ELR (cell line): ENCODE measurements around the gene KCNAB2.
A peak's percentile ranks its signal among the peaks of the same experiment; 100 is the strongest.

Experiments used
- DNase-seq: peaks from one replicate; pipeline ENCODE4 v3.0.0-alpha.2; 2015; ENCODE audit warnings: low read depth

KCNAB2 gene

DNA sequence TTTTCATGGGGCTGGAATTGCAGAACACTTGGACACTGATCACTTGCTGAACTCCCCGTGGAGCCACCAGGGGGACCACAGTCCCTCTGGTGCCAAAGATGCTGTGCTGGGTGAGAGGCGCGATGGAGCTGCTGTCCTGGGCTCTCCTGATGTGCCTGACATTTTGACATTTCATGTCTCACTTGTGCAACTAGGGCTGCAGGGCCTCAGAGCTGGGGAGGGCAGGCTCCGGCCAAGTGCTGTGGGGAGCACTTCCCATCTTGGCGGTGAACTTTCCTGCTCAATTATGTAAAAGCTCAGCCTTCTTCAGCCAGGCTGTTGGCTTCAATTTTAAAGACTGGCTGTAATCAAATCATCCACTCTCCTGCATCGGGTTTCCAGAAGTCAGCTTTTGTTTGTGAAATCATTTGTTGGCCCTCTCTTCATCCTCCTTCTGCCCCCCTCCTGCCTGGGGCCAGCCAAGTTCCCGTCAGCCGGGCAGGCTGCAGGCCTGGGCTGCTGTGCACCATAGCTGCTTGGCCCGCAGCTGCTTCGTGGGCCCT, 36.8 kb downstream of the KCNAB2 start:
- DNase-seq: peak; percentile 32

DNA sequence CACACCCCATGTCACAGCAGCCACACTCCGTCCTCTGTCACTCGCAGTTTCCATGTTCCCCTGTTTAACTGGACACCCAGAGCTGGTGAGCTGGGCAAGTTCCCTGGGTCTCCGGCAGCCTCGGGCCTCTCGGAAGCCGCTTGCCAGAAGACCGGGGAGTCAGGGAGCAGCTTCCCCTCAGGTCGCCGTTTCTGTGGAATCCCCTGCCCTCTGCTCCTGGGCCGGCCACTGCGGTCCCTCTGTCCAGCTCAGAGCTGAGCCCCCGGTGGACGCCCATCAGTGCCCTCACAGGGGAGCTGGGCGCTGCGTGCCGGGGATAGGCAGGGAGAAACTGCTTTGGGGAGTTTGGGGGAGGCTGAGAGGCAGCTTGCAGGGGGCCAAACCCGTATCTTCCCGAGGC, 37.7 kb downstream of the KCNAB2 start:
- no peak for DNase-seq

DNA sequence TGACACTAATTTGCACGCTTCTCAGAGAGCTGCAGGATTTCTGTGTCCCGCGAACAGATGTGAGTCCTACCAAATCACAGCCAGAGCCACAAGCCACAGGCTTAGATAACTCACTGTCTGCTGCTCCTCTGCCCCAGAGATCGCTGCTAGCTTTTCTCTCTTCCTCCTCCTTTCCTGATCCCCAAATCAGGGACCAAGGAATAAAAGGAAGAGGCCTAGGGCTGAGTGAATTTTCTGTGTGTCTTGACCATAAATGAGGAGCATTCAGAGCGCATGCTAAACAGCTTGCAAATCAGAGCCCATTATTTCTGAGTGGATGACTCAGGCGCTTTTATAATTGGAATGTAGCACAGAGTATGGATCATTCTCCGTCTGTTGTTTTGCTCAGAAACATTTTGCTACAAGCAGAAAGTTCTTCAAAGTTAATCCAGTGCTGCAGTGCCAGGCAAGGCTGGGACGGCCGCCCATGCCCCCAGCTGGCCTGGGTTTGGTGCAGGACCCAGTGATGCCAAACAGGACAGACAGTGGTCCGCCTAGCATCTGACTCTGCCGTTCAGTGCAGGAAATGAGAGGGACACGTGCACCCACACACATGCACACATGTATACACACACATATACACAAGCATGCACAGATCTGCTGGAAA, 38.2 kb downstream of the KCNAB2 start:
- DNase-seq: peak; percentile 33

DNA sequence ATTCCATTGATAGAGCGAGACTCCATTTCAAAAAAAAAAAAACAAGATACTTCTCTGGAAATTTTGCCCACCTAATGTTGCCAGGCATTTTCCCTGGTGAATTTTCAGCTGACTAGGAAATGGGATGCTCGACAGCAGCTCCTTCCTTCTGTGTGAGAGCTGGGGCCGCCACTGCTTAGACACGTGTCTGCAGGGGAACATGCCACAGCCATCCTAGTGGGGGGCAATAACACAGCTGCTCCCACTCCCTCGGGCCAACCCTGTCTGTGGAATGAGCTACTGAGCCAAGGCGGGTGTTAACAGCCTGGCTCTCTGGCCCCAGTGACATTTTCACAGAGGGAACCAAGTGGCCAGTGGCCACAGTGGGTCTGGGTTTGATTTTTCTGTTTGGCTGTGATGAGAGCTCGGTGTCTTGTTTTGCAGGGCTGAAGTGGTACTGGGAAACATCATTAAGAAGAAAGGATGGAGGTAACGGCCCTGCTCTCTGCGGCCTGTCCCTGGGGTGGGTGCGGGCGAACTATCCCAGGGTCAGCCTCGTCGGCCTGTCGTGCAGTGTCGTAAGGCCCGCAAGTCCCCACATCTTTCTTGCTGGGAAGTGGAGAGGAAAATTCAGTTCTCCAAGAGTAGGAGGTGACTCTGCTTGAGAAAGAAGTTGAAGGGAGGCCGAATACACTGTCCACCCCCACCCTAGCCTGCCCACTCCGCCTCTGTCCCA, 39.2 kb downstream of the KCNAB2 start:
- no peak for DNase-seq

DNA sequence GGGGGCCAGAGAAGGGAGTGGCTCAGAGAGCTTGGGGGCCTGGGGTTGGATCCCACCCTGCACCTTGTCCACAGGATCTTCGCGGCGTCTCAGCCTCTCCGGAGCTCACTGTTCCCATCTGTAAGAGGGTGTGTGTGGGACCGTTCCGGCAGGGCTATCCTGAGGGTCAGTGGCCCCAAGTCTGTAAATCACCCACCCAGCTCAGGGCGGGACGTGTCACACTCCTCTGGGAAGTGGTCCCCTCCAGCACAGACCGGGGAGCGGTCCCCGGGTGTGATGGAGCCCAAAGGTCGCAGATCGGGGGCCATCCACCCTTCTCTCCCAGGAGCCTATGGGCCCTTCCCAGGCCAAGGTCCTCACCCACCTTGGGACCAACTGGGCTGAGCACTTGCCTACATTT, 40.0 kb downstream of the KCNAB2 start:
- no peak for DNase-seq

DNA sequence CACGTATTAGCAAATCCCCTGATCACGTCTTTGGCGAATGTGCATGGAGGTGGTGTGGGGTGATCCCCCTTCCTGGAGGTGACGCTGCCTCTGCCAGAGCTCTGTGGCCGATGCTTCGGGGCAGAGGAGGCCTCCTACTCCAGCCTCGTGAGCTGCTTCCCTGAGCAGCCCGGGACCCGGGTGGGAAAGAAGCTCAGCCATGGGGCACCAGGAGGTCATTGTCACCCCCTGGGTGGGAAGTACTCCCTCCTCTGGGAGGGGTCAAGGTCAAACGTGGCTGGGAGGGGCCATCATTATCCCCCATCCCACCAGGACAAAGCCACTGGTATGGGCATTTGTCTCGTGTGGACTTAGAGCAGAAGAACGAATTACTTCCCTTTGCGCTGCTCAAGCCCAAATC, 40.7 kb downstream of the KCNAB2 start:
- DNase-seq: no peak

DNA sequence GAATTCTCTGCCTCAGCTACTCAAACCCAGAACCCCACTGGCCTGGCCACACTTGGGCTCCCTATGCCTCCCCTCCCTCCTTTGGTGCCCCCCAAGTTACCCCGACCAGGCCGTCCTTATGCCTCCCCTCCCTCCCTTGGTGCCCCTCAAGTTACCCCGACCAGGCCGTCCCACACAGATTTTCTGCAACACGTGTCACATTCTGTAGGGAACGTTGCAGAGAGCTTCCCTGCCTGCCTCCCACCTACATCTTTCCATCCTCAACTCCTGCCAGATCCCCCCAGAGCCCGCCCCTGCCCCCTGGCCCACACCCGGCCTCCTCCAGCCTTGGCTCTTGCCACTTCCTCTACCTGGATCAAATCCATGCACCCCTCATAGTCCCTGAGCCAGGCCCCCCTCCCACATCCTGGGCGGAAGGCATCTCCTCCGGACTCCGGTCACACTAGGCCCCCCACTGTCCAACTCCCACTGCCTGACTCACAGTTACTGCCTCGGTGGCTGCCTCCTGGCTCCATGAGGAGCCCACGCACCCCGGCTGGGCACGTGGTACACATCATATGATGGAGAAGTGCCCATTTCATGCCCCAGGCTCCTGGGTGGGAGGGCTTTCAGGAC, 41.2 kb downstream of the KCNAB2 start:
- no peak for DNase-seq

DNA sequence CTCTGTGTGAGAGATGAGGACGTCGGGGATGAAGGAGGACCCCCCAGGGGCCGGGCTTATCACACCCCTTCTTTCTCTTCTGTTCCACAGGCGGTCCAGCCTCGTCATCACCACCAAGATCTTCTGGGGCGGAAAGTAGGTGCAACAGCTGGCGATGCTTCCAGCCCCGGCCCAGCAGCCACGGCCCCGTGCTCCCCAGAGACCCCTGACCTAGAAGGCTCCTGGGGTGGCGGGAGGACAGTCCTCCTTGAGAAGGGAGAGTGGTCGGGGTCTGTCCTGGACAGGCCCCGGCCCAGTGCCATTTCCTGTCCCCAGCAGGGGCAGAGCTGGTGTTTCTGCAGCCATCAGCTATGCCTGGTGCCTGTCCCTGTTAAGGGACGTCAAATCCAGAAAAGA, 41.7 kb downstream of the KCNAB2 start:
- no peak for DNase-seq

DNA sequence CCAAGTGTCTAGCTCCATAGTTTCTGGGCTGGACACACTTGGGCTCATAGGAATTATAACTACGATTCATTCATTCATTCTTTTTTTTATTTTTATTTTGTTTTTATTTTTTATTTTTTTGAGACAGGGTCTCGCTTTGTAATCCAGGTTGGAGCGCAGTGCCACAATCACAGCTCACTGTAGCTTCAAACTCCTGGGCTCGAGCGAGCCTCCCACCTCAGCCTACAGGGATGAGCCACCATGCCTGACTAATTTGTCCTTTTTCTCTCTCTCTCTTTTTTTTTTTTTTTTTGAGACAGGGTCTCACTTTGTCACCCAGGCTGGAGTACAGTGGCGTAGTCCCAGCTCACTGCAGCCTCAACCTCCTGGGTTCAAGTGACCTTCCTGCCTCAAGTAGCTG, 42.3 kb downstream of the KCNAB2 start:
- DNase-seq: no peak

DNA sequence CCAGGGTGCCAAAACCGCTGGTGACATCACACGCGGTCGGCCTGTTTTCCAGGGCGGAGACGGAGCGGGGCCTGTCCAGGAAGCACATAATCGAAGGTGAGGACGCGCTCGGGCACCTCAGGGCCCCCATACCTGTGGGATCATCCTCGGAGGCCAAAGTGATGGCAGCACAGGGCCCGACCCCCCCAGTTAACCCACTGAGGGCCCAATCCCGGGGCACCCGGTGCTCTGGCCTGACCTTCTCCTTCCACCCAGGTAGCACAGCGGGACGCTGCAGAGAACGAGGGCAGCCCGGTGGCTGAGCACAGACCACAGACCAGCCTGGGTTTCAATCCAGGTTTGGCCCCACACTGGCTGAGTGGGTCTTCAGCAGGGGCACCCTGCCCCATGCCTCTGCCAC, 43.3 kb downstream of the KCNAB2 start:
- DNase-seq: no peak

DNA sequence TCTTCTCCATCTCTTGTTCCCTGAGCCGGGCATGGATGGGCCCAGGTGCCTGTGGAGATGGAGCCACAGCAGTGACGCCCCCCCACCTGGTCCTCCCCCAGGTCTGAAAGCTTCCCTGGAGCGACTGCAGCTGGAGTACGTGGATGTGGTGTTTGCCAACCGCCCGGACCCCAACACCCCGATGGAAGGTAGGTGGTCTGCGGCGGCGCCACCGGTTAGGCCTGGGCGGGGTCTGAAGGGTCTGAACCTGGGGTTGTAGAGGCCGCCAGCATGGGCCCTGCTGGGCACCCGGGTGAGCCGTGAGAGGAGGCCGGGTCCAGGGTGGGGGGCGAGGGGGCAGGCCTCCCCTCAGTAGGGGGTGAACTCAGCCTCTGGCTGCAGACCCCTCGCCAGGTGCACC, 44.6 kb downstream of the KCNAB2 start:
- DNase-seq: no peak

DNA sequence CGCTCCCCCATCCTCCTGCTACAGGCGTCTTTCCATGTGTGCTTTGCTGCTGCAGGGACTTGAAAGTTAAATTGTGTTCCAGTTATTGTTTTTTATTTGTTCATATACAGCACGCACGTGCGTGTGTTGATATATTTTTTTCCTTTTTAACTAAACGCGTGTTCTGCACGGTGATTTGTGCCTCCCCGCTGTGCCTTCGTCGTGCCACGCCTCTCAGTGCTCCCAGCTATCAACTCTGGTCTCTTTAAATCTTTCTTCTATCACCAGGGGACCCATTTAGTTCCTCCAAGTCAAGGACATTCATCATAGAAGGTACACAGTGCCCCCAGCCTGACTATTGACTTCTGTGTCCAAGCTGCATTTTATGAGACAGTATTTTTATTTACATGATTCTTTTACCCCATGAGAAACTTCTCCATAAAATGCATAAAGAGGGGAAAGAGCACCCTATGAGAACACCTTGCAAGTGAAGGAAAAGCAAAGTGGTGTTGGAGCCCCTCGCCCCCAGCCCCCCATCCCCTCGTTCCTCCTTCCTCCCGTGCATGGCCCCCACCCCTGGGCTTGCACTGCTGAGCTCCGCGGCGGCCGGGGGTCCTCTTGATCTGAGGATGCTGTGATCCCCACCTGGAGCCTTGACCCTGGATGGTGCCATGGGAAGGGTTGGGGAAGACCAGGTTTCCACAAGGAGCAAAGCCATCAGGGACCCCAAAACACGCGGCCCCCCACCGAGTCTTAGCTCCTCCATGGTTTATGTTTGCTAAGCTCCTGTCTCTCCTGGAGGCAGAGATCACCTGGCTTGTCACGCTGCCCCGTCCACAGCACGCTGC, 45.5 kb downstream of the KCNAB2 start:
- no peak for DNase-seq

DNA sequence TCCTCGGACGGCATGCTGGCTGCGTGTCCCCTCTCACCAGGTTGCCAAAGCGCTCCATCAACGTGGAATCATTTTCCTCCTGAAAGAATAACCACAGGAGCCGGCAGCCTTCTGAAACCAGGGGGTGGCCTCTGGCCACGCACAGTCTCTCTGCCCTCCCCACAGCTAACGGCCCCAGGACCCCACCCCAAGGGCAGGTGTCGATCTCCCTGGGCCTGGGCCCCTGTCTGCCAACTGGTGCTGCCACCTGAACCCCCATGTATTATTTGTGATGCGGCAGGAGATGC, 46.1 kb downstream of the KCNAB2 start:
- DNase-seq: no peak

DNA sequence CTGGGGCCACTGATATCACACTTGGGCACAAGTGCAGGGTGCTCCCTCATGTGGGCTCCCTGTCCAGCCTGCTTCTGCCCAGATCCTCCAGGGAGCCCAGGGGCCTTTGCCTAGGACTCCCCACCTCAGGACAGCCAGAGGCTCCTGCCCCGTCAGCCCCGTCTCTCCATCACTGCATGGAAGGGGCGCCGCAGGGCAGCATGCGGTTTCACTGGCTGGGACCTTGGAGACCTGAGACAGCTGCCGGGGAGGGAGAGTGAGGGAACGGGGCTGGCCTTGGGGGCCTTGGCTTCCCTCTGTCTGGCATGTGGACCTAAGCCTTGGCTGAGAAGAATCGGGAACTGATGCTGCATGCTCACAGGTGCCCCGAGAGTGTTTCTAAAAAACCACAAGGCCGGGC, 46.5 kb downstream of the KCNAB2 start:
- DNase-seq: no peak

DNA sequence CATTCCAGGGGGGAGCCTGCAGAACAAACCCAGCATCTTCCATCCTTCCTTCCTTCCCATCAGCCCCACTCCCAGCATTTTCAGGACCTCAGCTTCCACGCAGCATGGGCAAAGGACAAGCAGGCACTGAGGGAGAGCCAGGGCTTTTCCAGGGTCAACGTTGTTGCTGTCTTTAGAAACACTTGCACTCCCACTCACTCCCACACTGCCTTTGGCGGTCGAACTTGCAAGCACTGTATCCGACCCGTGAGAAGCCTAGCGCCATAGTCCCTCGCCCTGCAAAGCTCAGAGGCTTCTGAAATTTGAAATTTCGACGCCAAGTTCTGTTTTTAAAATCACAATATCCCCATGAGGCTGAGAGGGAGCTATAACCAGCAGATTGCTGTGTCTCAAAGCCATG, 47.4 kb downstream of the KCNAB2 start:
- DNase-seq: no peak

DNA sequence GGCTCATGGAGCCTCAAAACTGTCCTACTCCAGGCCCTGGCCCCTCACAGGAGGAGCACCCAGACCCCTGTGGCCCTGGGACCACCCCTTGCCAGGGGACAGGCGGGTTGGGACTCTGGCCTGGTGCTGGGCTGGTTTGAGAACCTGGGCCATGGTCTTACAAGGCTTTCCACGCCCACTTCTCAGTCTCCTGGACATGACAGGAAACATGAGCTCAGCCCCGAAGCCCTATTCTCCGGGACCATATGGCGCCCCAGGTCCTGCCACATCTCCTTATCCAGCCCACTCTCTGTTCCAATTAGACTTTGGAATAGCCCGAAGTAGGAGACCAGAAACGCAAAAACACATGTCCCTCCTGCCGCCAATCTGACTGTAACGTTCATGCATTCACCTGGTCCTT, 47.9 kb downstream of the KCNAB2 start:
- no peak for DNase-seq

DNA sequence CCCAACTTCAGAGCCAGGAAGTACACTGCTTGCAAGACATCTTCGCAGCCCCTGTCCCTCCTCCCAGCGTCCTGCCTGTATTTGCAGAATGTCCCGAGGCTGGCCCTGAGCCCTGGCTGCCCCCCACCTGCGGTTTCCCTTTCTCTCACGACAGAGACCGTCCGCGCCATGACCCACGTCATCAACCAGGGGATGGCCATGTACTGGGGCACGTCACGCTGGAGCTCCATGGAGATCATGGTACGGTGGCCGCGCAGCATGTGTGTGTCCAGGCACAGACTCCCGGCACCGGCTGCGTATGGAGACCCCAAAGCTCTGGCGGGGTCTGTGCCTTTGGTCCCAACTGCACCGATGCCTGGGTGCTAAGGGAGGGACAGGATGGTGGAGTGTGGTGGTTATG, 48.6 kb downstream of the KCNAB2 start:
- no peak for DNase-seq

DNA sequence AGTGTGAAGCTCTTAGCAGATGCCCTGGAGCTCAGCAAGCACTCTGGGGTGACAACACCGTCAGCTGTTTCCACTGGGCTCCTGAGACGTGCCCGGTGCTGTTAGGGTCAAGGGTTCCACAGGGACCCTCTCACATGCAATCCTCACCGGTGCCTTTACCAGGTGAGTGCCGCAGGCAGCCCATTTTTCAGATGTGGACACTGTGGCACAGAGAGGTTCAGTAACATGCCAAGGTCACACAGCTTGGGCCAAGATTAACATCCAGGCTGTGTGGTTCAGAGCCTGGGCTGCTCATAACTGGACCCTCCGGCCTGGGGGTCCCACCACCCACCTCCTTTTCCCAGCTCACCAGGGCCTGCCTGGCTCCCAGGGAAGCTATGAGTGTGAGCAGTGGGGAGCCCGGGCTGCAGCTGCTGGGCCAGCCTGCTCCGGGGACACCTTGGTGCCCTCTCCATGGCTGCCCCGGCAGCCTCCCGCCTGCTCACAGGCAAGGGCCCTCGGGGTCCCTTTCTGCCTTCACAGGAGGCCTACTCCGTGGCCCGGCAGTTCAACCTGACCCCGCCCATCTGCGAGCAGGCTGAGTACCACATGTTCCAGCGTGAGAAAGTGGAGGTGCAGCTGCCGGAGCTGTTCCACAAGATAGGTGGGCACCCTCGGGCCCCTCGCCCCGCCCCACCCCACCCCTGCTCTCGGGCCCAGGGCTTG, 49.3 kb downstream of the KCNAB2 start:
- no peak for DNase-seq

DNA sequence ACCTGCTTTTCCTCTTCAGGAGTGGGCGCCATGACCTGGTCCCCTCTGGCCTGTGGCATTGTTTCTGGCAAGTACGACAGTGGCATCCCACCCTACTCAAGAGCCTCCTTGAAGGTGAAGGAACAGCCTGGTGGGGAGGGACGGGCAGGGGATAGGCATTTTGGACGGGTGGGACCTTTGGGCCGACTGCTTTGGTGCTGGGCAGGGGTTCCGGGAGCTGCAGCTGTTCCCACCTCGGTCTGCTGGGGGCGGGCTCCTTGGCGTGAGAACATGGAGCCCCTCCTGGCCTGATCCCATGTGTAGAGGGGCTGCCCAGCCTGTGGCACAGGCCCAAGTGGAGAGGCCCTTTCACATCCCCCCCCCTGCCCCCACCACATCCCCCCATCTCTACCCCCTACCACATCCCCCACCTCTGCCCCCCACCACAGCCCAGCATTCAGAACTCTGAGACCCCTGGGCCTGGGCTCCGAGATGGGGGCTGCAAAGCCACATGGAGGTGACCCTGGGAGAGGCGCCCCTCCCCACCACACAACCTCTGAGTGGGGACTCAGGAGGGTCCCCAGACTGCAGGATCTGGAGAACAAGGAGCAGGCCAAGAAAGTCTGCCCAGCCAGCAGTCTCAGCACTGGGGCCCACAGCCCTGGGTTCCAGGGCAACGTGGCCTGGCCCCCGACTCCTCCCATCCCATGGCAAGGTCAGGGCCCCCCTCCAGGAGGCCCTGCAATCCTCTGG, 50.0 kb downstream of the KCNAB2 start:
- no peak for DNase-seq

DNA sequence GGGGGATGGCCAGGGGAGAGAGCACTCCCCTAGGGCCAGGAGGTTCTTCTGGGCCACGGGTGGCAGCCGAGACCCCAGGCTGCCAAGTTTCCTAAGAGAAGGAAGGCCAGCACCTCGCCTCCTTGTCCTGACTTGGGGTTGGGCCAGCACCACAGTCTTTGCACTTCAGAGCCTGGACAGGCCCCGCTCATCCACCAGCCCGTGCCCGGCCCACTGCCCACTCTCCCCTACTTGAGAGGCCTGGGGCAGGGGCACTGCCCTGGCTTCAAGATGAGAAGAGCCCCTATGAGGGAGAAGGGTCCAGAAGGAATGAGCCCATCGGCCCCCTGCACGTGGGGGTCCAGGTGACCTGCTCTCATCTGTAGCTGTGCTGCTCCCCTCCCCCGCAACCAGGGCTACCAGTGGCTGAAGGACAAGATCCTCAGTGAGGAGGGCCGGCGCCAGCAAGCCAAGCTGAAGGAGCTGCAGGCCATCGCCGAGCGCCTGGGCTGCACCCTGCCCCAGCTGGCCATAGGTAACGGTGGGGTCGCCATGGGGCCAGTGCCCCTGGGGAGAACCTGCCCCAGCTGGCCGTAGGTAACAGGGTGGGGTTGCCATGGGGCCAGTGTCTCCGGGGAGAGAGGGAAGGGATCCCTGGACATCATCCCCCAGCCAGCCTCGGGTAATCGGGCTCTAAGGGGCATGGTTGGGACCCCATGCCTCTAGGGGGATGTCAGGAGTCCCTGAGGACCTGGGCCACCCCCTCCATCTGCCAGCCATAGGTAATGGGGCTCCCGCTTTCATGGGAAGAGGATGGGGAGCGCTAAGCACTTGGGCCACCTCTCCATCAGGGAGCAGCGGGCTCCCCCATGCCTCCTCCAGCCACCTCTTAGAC, 50.8 kb downstream of the KCNAB2 start:
- no peak for DNase-seq
